H1 (cell line): Measurements from ENCODE around the gene KANSL1. TPM values are rescaled to one million over a fixed set of nuclear protein-coding genes. Genes with fewer than 3 reads are reported as not detected.

Experiments used
- CTCF ChIA-PET: fragments of 300-600 bp; sonication (Branson Sonifier 250); formaldehyde crosslinking; loops from one replicate; lab custom pipeline; 2021; ENCODE audit not compliant: partially characterized antibody; lab: Charles Lee
- POLR2A ChIA-PET: fragments of 300-600 bp; sonication (Branson Sonifier 250); formaldehyde crosslinking; loops from one replicate; lab custom pipeline; 2021; ENCODE audit warnings: inconsistent platforms; ENCODE audit not compliant: partially characterized antibody; lab: Charles Lee
- DNase-seq, 2 experiments: peaks; one replicate each; pipeline versions ENCODE4 v3.0.0 to v3.0.0-alpha.2; 2010 to 2022; ENCODE audit warnings: low spot score in 2 of 2, low read depth in 1 of 2, mixed read lengths in 1 of 2
- FAIRE-seq: peaks from 2 replicates; lab custom pipeline; 2011; peaks lifted over from hg19 to GRCh38; lab: Jason Lieb, UNC
- H2AFZ ChIP-seq: 2 replicates; pipeline ENCODE4 v1.8.1; 2012; ENCODE audit warnings: low read length, inconsistent platforms
- H2AK5ac ChIP-seq: 2 replicates; pipeline ENCODE4 v1.6.1; 2013; ENCODE audit warnings: low read depth, low read length
- H2BK120ac ChIP-seq: replicated peaks from 2 replicates; pipeline ENCODE3; 2013; ENCODE audit warnings: low read depth, low read length, inconsistent platforms
- H2BK12ac ChIP-seq: 2 replicates; pipeline ENCODE4 v1.6.1; 2013; ENCODE audit warnings: low read depth, low read length
- H2BK15ac ChIP-seq: 2 replicates; pipeline ENCODE4 v1.6.1; 2013; ENCODE audit warnings: low read length
- H2BK20ac ChIP-seq: 2 replicates; pipeline ENCODE4 v1.6.1; 2013; ENCODE audit warnings: low read length
- H2BK5ac ChIP-seq: 2 replicates; pipeline ENCODE4 v1.6.1; 2013; ENCODE audit warnings: low read depth, low read length
- H3K14ac ChIP-seq: 2 replicates; pipeline ENCODE4 v1.6.1; 2013; ENCODE audit warnings: inconsistent platforms; ENCODE audit not compliant: insufficient read length
- H3K18ac ChIP-seq: 2 replicates; pipeline ENCODE4 v1.6.1; 2013; ENCODE audit warnings: low read length; ENCODE audit errors: extremely low read depth
- H3K23ac ChIP-seq: 2 replicates; pipeline ENCODE4 v1.6.1; 2013; ENCODE audit warnings: inconsistent platforms; ENCODE audit not compliant: insufficient read length
- H3K23me2 ChIP-seq: 2 replicates; pipeline ENCODE4 v1.6.1; 2013; ENCODE audit warnings: low read depth, low read length
- H3K27ac ChIP-seq: 2 replicates; pipeline ENCODE4 v1.6.1; 2011; ENCODE audit warnings: low read depth, low read length, inconsistent platforms
- H3K27me3 ChIP-seq, 4 experiments: replicated peaks in 1 of 4; 1 replicate in 1 of 4; 2 replicates in 3 of 4; pipeline versions ENCODE4 v1.6.1 to v1.8.1; 2011 to 2013; ENCODE audit warnings: low read length in 3 of 4, mild to moderate bottlenecking in 3 of 4, inconsistent platforms in 2 of 4, mixed read lengths in 2 of 4, moderate library complexity in 1 of 4; ENCODE audit not compliant: control insufficient read depth in 3 of 4, insufficient read depth in 3 of 4; ENCODE audit errors: extremely low read depth in 1 of 4
- H3K36me3 ChIP-seq, 4 experiments: 2 replicates each; pipeline versions ENCODE4 v1.6.1 to v1.8.1; 2011 to 2013; ENCODE audit warnings: mild to moderate bottlenecking in 4 of 4, low read length in 3 of 4, moderate library complexity in 2 of 4, control low read depth in 1 of 4, inconsistent platforms in 1 of 4; ENCODE audit not compliant: insufficient read depth in 4 of 4, control insufficient read depth in 2 of 4
- H3K4ac ChIP-seq: replicated peaks from 2 replicates; pipeline ENCODE3; 2013; ENCODE audit warnings: low read length, low read depth, mixed read lengths, inconsistent platforms; ENCODE audit not compliant: insufficient read length
- H3K4me1 ChIP-seq, 4 experiments: replicated peaks in 1 of 4; 1 replicate in 1 of 4; 2 replicates in 3 of 4; pipeline versions ENCODE4 v1.6.1 to v1.8.1; 2011 to 2013; ENCODE audit warnings: low read length in 3 of 4, inconsistent platforms in 2 of 4, mixed read lengths in 1 of 4; ENCODE audit not compliant: insufficient read depth in 4 of 4, control insufficient read depth in 3 of 4
- H3K4me2 ChIP-seq, 2 experiments: 2 replicates each; pipeline versions ENCODE4 v1.6.1 to v1.8.1; 2011 to 2013; ENCODE audit warnings: low read depth in 2 of 2, low read length in 2 of 2, control low read depth in 1 of 2, inconsistent platforms in 1 of 2, mild to moderate bottlenecking in 1 of 2; ENCODE audit not compliant: insufficient read depth in 1 of 2
- H3K4me3 ChIP-seq, 4 experiments: fragments of 200-600, 300-600 bp in 1 of 4; sonication (generic), shearing (Covaris generic), sonication (Bioruptor Twin) in 1 of 4; 2 replicates each; pipeline versions ENCODE4 v1.5.1 to v1.8.1; 2011 to 2016; ENCODE audit warnings: low read length in 4 of 4, low read depth in 3 of 4, control low read depth in 2 of 4, inconsistent platforms in 2 of 4, mild to moderate bottlenecking in 2 of 4, mixed read lengths in 1 of 4, moderate library complexity in 1 of 4; ENCODE audit not compliant: insufficient read depth in 2 of 4; ENCODE audit errors: extremely low read depth in 1 of 4
- H3K56ac ChIP-seq: replicated peaks from 2 replicates; pipeline ENCODE3; 2013; ENCODE audit warnings: low read depth, mild to moderate bottlenecking, mixed read lengths, low read length, inconsistent platforms; ENCODE audit not compliant: insufficient read length
- H3K79me1 ChIP-seq: 2 replicates; pipeline ENCODE4 v1.6.1; 2013; ENCODE audit warnings: low read depth, low read length, control low read depth
- H3K79me2 ChIP-seq, 2 experiments: 2 replicates each; pipeline versions ENCODE4 v1.6.1 to v1.8.1; 2012 to 2013; ENCODE audit warnings: low read length in 2 of 2, mild to moderate bottlenecking in 2 of 2, inconsistent platforms in 1 of 2; ENCODE audit not compliant: insufficient read depth in 2 of 2, control insufficient read depth in 1 of 2
- H3K9ac ChIP-seq, 4 experiments: replicated peaks in 1 of 4; 1 replicate in 1 of 4; 2 replicates in 3 of 4; pipeline versions ENCODE4 v1.6.1 to v1.8.1; 2011 to 2013; ENCODE audit warnings: low read depth in 3 of 4, low read length in 3 of 4, control low read depth in 2 of 4, mild to moderate bottlenecking in 2 of 4, moderate library complexity in 2 of 4, inconsistent platforms in 1 of 4; ENCODE audit errors: extremely low read depth in 1 of 4
- H3K9me3 ChIP-seq, 2 experiments: 2 replicates each; pipeline versions ENCODE4 v1.6.1 to v1.8.1; 2012 to 2013; ENCODE audit warnings: mild to moderate bottlenecking in 2 of 2, moderate library complexity in 2 of 2, control low read depth in 1 of 2, inconsistent platforms in 1 of 2, low read depth in 1 of 2, low read length in 1 of 2, mixed read lengths in 1 of 2; ENCODE audit not compliant: insufficient read depth in 2 of 2
- H4K20me1 ChIP-seq, 2 experiments: replicated peaks in 1 of 2; 2 replicates each; pipeline versions ENCODE3 to v1.8.1; 2011 to 2013; ENCODE audit warnings: inconsistent platforms in 2 of 2, low read length in 2 of 2, mild to moderate bottlenecking in 1 of 2; ENCODE audit not compliant: insufficient read depth in 2 of 2, control insufficient read depth in 1 of 2
- H4K5ac ChIP-seq: 2 replicates; pipeline ENCODE4 v1.6.1; 2013; ENCODE audit warnings: low read length, low read depth, mixed read lengths, inconsistent platforms; ENCODE audit not compliant: insufficient read length
- H4K8ac ChIP-seq: 2 replicates; pipeline ENCODE4 v1.8.0; 2013; ENCODE audit warnings: mild to moderate bottlenecking, moderate library complexity, low read length, inconsistent platforms; ENCODE audit not compliant: insufficient read depth; ENCODE audit errors: extremely low read depth
- H4K91ac ChIP-seq: replicated peaks from 2 replicates; pipeline ENCODE3; 2013; ENCODE audit warnings: low read length, mixed read lengths, inconsistent platforms; ENCODE audit not compliant: insufficient read length
- SIN3A ChIP-seq, 2 experiments: IDR thresholded peaks in 1 of 2; conservative IDR thresholded peaks in 1 of 2; 2 replicates each; pipeline ENCODE4 v1.6.1; 2011 to 2012; ENCODE audit warnings: low read length in 2 of 2, improper control_type of control experiment in 1 of 2, low read depth in 1 of 2, mild to moderate bottlenecking in 1 of 2
- TCF12 ChIP-seq: IDR thresholded peaks from 2 replicates; pipeline ENCODE4 v1.6.1; 2011; ENCODE audit warnings: low read depth, mild to moderate bottlenecking, low read length
- TEAD4 ChIP-seq: IDR thresholded peaks from 2 replicates; pipeline ENCODE4 v1.6.1; 2012; ENCODE audit warnings: low read depth, low read length, inconsistent platforms, mixed read lengths
- WGBS, 2 experiments: shearing (Covaris generic) in 1 of 2; methylation state at CpG; one replicate each; pipeline versions ENCODE4 v1.1.6 to v1.1.7; 2013 to 2015; ENCODE audit warnings: low lambda C conversion rate in 2 of 2, mixed read lengths in 2 of 2, inconsistent platforms in 1 of 2, low coverage in 1 of 2, missing lambda C conversion rate in 1 of 2; ENCODE audit not compliant: insufficient replicate concordance in 2 of 2, insufficient coverage in 1 of 2, insufficient read length in 1 of 2; ENCODE audit errors: extremely low coverage in 1 of 2, missing lambda C conversion rate in 1 of 2; 5-methylcytosine and 5-hydroxymethylcytosine counted together
- polyA plus RNA-seq, 7 experiments: library from polyadenylated mRNA; depleted of rRNA in 3 of 7; stranded (reverse) in 5 of 7; unstranded in 2 of 7; fragments of >200 nt in 5 of 7; fragments of 200-250 nt in 2 of 7; gene quantifications; 1 replicate in 5 of 7; 2 replicates in 1 of 7; 4 replicates in 1 of 7; pipeline versions ENCODE4 v1.2.1 to v1.2.3, GENCODE V29; 2011 to 2013; ENCODE audit warnings: missing spikeins in 2 of 7, mixed read lengths in 2 of 7
- total RNA-seq: library from RNA; stranded (reverse); fragmentation: NEBNext Ultra II Directional; extraction: Animal tissue kit (Norgen Biotek cat#: 25700); gene quantifications from 2 replicates; pipeline ENCODE4 v1.2.1, GENCODE V29; 2021

Gene KANSL1
- total and polyA plus RNA-seq, 2 of the 8 experiments (the other 6 are each of a cell fraction or from before 2014, with no cell fraction given), result 34.0 to 128 TPM

DNA sequence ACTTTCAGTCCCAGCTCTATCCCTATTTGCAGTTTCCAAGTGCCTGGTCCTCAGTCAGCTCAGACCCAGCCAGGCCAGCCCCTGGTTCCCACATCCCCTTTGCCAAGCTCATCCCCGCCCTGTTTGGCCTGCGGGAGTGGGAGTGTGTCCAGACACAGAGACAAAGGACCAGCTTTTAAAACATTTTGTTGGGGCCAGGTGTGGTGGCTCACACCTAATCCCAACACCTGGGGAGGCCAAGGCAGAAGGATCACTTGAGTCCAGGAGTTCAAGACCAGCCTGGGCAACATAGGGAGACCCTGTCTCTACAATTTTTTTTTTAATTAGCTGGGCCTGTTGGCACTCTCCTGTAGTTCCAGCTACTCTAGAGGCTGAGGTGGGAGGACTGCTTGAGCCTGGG, 192.5 kb downstream of the KANSL1 start:
- WGBS, 2 experiments, result 95% methylated on average over 2 of the region's 2 CpGs; no CpG with 5 or more reads in 1 of the 2 experiments
- no peak for TF ChIP-seq TEAD4
- TF ChIP-seq SIN3A (conservative IDR thresholded peaks at IDR 0.05 in 1 of 2, IDR thresholded peaks at IDR 0.05 in 1 of 2; ENCODE audit: low read depth in 1 of 2, low read length in 2 of 2), result no peak
- no peak for TF ChIP-seq TCF12
- Histone ChIP-seq H2AFZ (no peak overlapping the region), H3K36me3 (no peaks in the 10 kb centered on the region), H3K23ac (no peak overlapping the region), H4K8ac (no peak overlapping the region), H4K91ac (no peak overlapping the region), H3K79me1 (no peaks in the 10 kb centered on the region), H4K20me1 (no peaks in the 10 kb centered on the region), H2BK15ac (no peak overlapping the region), H3K27ac (no peak overlapping the region), H3K4me3 (no peak overlapping the region), H3K9me3 (no peaks in the 10 kb centered on the region), H2BK120ac (no peak overlapping the region), H3K14ac (no peak overlapping the region), H2AK5ac (no peak overlapping the region), H3K4ac (no peak overlapping the region), H3K23me2 (no peaks in the 10 kb centered on the region), H3K4me1 (no peaks in the 10 kb centered on the region; a peak in 1 of 7 replicates), H3K27me3 (no peaks in the 10 kb centered on the region), H3K18ac (no peak overlapping the region), H2BK5ac (no peak overlapping the region), H3K4me2 (no peak overlapping the region), H4K5ac (no peak overlapping the region), H3K79me2 (no peaks in the 10 kb centered on the region), H3K56ac (no peak overlapping the region), H2BK12ac (no peak overlapping the region), H2BK20ac (no peak overlapping the region), H3K9ac (no peak overlapping the region)
- DNase-seq, result no peak
- no peak for FAIRE-seq
- POLR2A ChIA-PET, result no interaction called here
- CTCF ChIA-PET, result interaction anchor here (0.6 to 3.5 kb wide), 14 partner anchors 10 to 358 kb away, joined by 3 to 13 read pairs (median 6); no protein-coding TSS in a partner anchor
